ENCODE data around the gene OR4F15. TPM values are rescaled to one million over a fixed set of nuclear protein-coding genes. Genes with fewer than 3 reads are reported as not detected.
"Not testable (repeated sequence)": the region's sequence is repeated elsewhere in the genome, so short reads cannot be mapped to it uniquely, and the experiment has no call there.

Gene OR4F15
- total RNA-seq (not detected), polyA plus RNA-seq (not detected)

DNA sequence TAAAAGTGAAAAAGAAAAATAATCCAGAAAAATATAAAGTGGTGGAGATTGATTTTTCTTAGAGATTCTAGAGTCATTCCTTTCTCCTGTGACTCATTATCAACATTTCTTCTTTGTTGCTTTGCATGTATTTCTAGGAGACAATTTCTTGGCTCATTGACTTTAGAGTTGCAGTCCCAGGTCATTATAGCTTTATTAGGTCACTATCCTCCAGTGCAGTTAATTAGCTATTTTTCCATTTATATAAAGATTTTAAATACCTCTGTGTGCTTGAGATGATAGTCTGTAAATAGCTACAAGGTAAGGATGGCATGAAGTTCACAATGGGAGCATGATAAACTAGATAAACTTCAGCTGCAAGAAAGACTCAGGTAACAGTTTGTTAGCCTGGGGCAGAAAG is at the start of gene OR4F15:
Gene OR4F15, plus strand, starts transcription at position 301 of the 400 bp plus-strand sequence. CDS start 5,985 bp downstream, outside the sequence.
- H3K27ac ChIP-seq (ENCODE audit: insufficient read depth, low read length, poor library complexity, severe bottlenecking): no peak within 1 kb of the TSS
- peaks cover 0 to 4% (median 2%) of the 10 kb centered on the region in 7 donors for H3K9me3 Mint-ChIP-seq
- H3K27me3 ChIP-seq (ENCODE audit: control insufficient read depth, insufficient read depth, low read length): no peaks in the 10 kb centered on the region
- no peak for ATAC-seq (ENCODE audit: low read depth in 2 of 2)
- H3K4me1 Mint-ChIP-seq: no peaks in the 10 kb centered on the region
- no peak within 1 kb of the TSS for H3K4me3 Mint-ChIP-seq
- DNase-seq: no peak
- H3K9me3 ChIP-seq (ENCODE audit: control insufficient read depth in 2 of 2, low read length in 2 of 2): no peaks in the 10 kb centered on the region
- no peaks in the 10 kb centered on the region for H3K36me3 Mint-ChIP-seq
- H3K27ac Mint-ChIP-seq: no peak within 1 kb of the TSS
- no peak within 1 kb of the TSS for H3K4me3 ChIP-seq (ENCODE audit: low read depth, low read length)
- no peaks in the 10 kb centered on the region for H3K36me3 ChIP-seq (ENCODE audit: control insufficient read depth, insufficient read depth, low read length)
- H3K4me1 ChIP-seq (ENCODE audit: control insufficient read depth, insufficient read depth, low read length, poor library complexity, severe bottlenecking): no peaks in the 10 kb centered on the region
- no peaks in the 10 kb centered on the region for H3K27me3 Mint-ChIP-seq

- not testable (repeated sequence) for H3K27me3 ChIP-seq (ENCODE audit: control insufficient read depth, insufficient read depth, low read length); H3K27ac ChIP-seq (ENCODE audit: insufficient read depth, low read length, poor library complexity, severe bottlenecking); H3K4me3 Mint-ChIP-seq; H3K4me3 ChIP-seq (ENCODE audit: low read depth, low read length); ATAC-seq (ENCODE audit: low read depth in 2 of 2); H3K36me3 Mint-ChIP-seq; H3K27me3 Mint-ChIP-seq; H3K27ac Mint-ChIP-seq; DNase-seq; H3K36me3 ChIP-seq (ENCODE audit: control insufficient read depth, insufficient read depth, low read length); H3K4me1 ChIP-seq (ENCODE audit: control insufficient read depth, insufficient read depth, low read length, poor library complexity, severe bottlenecking); H3K4me1 Mint-ChIP-seq; H3K9me3 Mint-ChIP-seq; H3K9me3 ChIP-seq (ENCODE audit: control insufficient read depth in 2 of 2, low read length in 2 of 2)
Measured at GRCh38 chr15:101764669-101765339, 47.2 kb upstream of the OR4F15 start.

GRCh38 chr15:101765340-101765671 is 46.7 kb upstream of the OR4F15 start:
- H3K9me3 ChIP-seq (ENCODE audit: control insufficient read depth in 2 of 2, low read length in 2 of 2); H3K36me3 Mint-ChIP-seq; H3K4me1 ChIP-seq (ENCODE audit: control insufficient read depth, insufficient read depth, low read length, poor library complexity, severe bottlenecking); H3K4me3 ChIP-seq (ENCODE audit: low read depth, low read length); H3K27me3 Mint-ChIP-seq; H3K4me3 Mint-ChIP-seq; H3K27ac ChIP-seq (ENCODE audit: insufficient read depth, low read length, poor library complexity, severe bottlenecking); H3K27me3 ChIP-seq (ENCODE audit: control insufficient read depth, insufficient read depth, low read length); H3K9me3 Mint-ChIP-seq; ATAC-seq (ENCODE audit: low read depth in 2 of 2); H3K36me3 ChIP-seq (ENCODE audit: control insufficient read depth, insufficient read depth, low read length); H3K27ac Mint-ChIP-seq; DNase-seq; H3K4me1 Mint-ChIP-seq: not testable (repeated sequence)

- no peak for DNase-seq
- H3K27me3 Mint-ChIP-seq: no peaks in the 10 kb centered on the region
- H3K27ac ChIP-seq (ENCODE audit: insufficient read depth, low read length, poor library complexity, severe bottlenecking): no peak overlapping the region
- no peaks in the 10 kb centered on the region for H3K9me3 ChIP-seq (ENCODE audit: control insufficient read depth in 2 of 2, low read length in 2 of 2)
- H3K27ac Mint-ChIP-seq: no peak overlapping the region
- no peak overlapping the region for H3K4me3 ChIP-seq (ENCODE audit: low read depth, low read length)
- H3K27me3 ChIP-seq (ENCODE audit: control insufficient read depth, insufficient read depth, low read length): no peaks in the 10 kb centered on the region
- H3K4me1 Mint-ChIP-seq: peaks cover 0 to 2% (median 0%) of the 10 kb centered on the region in 4 donors
- H3K9me3 Mint-ChIP-seq: peaks cover 0 to 2% (median 0%) of the 10 kb centered on the region in 7 donors
- no peak overlapping the region for H3K4me3 Mint-ChIP-seq
- no peaks in the 10 kb centered on the region for H3K36me3 Mint-ChIP-seq
- no peaks in the 10 kb centered on the region for H3K4me1 ChIP-seq (ENCODE audit: control insufficient read depth, insufficient read depth, low read length, poor library complexity, severe bottlenecking)
- no peak for ATAC-seq (ENCODE audit: low read depth in 2 of 2)
- no peaks in the 10 kb centered on the region for H3K36me3 ChIP-seq (ENCODE audit: control insufficient read depth, insufficient read depth, low read length)
Measured at GRCh38 chr15:101765772-101766456, 46.1 kb upstream of the OR4F15 start.

DNA sequence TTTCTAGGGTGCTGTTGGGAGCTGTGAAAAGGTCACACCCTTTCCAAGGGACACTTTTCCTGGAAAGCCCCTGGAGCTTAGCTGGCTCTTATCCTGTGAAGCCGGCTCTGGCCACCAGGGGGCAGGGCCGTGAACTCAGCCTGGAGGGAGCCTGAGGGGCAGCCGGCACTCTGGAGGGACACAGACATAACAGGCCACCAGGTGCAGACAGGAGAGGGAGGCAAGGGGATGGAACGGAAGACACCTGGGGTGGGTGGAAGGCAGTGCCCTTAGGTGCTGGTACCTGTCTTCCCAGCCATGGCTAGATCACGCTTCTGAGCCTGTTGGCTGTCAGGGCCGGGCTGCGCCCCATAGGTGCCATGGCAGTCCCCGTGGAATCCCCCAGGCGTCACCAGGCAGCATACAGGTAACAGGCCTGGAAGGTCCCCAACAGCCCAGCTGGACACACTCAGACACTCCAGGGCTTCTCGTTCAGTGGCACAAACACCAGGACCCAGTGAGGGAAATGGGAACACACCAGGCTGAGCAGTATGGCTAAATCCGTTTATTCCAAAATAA is 44.8 kb upstream of the OR4F15 start:
- H3K4me3 Mint-ChIP-seq; H3K9me3 Mint-ChIP-seq; H3K4me1 ChIP-seq (ENCODE audit: control insufficient read depth, insufficient read depth, low read length, poor library complexity, severe bottlenecking); DNase-seq; H3K27me3 Mint-ChIP-seq; H3K4me1 Mint-ChIP-seq; H3K36me3 Mint-ChIP-seq; H3K27me3 ChIP-seq (ENCODE audit: control insufficient read depth, insufficient read depth, low read length); H3K36me3 ChIP-seq (ENCODE audit: control insufficient read depth, insufficient read depth, low read length); H3K4me3 ChIP-seq (ENCODE audit: low read depth, low read length); H3K9me3 ChIP-seq (ENCODE audit: control insufficient read depth in 2 of 2, low read length in 2 of 2); H3K27ac ChIP-seq (ENCODE audit: insufficient read depth, low read length, poor library complexity, severe bottlenecking); H3K27ac Mint-ChIP-seq; ATAC-seq (ENCODE audit: low read depth in 2 of 2): not testable (repeated sequence)

- H3K27ac Mint-ChIP-seq: no peak overlapping the region
- H3K4me1 ChIP-seq (ENCODE audit: control insufficient read depth, insufficient read depth, low read length, poor library complexity, severe bottlenecking): no peaks in the 10 kb centered on the region
- no peak overlapping the region for H3K4me3 ChIP-seq (ENCODE audit: low read depth, low read length)
- no peaks in the 10 kb centered on the region for H3K4me1 Mint-ChIP-seq
- H3K9me3 ChIP-seq (ENCODE audit: control insufficient read depth in 2 of 2, low read length in 2 of 2): no peaks in the 10 kb centered on the region
- DNase-seq (no peak), ATAC-seq (ENCODE audit: low read depth in 2 of 2) (no peak)
- no peak overlapping the region for H3K4me3 Mint-ChIP-seq
- H3K9me3 Mint-ChIP-seq: peaks cover 0 to 1% (median 0%) of the 10 kb centered on the region in 7 donors
- H3K27ac ChIP-seq (ENCODE audit: insufficient read depth, low read length, poor library complexity, severe bottlenecking): no peak overlapping the region
- no peaks in the 10 kb centered on the region for H3K27me3 ChIP-seq (ENCODE audit: control insufficient read depth, insufficient read depth, low read length)
- H3K36me3 Mint-ChIP-seq: peaks cover 4% of the 10 kb centered on the region
- no peaks in the 10 kb centered on the region for H3K27me3 Mint-ChIP-seq
- H3K36me3 ChIP-seq (ENCODE audit: control insufficient read depth, insufficient read depth, low read length): no peaks in the 10 kb centered on the region
Measured at GRCh38 chr15:101772921-101773320, 39.1 kb upstream of the OR4F15 start.

GRCh38 chr15:101773496-101774100 is 38.4 kb upstream of the OR4F15 start:
- Mint-ChIP-seq H3K9me3 (peaks cover 0 to 1% (median 0%) of the 10 kb centered on the region in 7 donors), H3K4me3 (no peak overlapping the region), H3K4me1 (no peaks in the 10 kb centered on the region), H3K27ac (no peak overlapping the region), H3K27me3 (no peaks in the 10 kb centered on the region), H3K36me3 (peaks cover 4% of the 10 kb centered on the region)
- H3K4me3 ChIP-seq (ENCODE audit: low read depth, low read length): no peak overlapping the region
- H3K9me3 ChIP-seq (ENCODE audit: control insufficient read depth in 2 of 2, low read length in 2 of 2): no peaks in the 10 kb centered on the region
- no peaks in the 10 kb centered on the region for H3K4me1 ChIP-seq (ENCODE audit: control insufficient read depth, insufficient read depth, low read length, poor library complexity, severe bottlenecking)
- no peaks in the 10 kb centered on the region for H3K36me3 ChIP-seq (ENCODE audit: control insufficient read depth, insufficient read depth, low read length)
- H3K27ac ChIP-seq (ENCODE audit: insufficient read depth, low read length, poor library complexity, severe bottlenecking): no peak overlapping the region
- no peaks in the 10 kb centered on the region for H3K27me3 ChIP-seq (ENCODE audit: control insufficient read depth, insufficient read depth, low read length)
- DNase-seq: peak in 1 of 3 donors; percentile 7
- ATAC-seq (ENCODE audit: low read depth in 2 of 2): no peak
